Dedifferentiated amniotic fluid mesenchymal stem cell (primary cell): ENCODE data around the gene ADAM22.

Source experiments
- DNase-seq: peaks from one replicate; pipeline ENCODE4 v3.0.0-alpha.2; 2016; ENCODE audit errors: extremely low spot score

The ADAM22 gene

GRCh38 chr7:88167223-88167622, 233.2 kb downstream of the ADAM22 start:
- DNase-seq: no peak

- DNase-seq: no peak
Observed at GRCh38 chr7:88167721-88168120, 233.7 kb downstream of the ADAM22 start.

- DNase-seq: no peak
Observed at GRCh38 chr7:88169717-88170320, 235.8 kb downstream of the ADAM22 start.

DNA sequence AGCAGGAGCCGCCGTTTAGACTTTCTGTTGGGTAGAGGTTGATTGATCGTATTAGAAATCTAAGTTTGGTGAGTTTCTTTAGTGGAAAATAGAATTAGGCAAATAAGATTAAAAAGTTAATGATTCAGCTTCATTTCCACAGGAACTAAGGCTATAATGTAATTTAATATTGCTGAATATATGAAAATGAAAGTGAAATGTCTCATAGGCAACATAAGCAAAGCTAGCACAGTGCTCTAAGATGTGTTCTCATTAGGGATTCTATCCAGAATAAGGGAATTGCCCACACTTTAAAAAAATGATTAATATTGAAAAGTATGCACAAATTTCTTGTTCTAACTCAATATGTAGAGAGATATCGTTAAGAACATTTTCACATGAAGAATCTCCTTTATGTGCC, 238.8 kb downstream of the ADAM22 start:
- no peak for DNase-seq

GRCh38 chr7:88176190-88176589, 242.1 kb downstream of the ADAM22 start:
- DNase-seq: no peak

- DNase-seq: no peak
Observed at GRCh38 chr7:88183051-88183450, 249.0 kb downstream of the ADAM22 start.

DNA sequence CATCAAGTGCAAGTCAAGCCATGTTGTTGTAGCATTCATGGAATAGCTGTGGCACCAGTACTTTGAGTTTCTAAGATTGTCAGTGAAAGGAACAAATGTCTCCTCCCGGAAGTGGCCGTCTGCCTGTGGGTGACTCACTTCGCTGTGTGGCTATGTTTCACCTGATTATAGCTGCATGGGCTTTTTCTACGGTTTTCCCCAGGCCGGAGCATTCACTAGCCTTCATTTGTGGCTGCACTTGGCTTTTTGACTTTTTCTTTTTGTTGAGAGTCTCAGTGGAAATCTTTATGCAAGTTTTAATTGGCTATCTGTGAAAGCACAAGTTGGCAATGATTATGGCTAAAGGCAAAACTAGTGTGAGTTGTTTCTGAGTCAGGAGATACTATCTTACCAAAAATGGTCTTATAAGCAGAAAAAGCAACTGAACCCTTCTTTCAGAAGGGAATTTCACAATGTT, 250.8 kb downstream of the ADAM22 start:
- no peak for DNase-seq

- no peak for DNase-seq
Observed at GRCh38 chr7:88185650-88186049, 251.6 kb downstream of the ADAM22 start.

- DNase-seq: no peak
Observed at GRCh38 chr7:88191911-88192310, 257.9 kb downstream of the ADAM22 start.

DNA sequence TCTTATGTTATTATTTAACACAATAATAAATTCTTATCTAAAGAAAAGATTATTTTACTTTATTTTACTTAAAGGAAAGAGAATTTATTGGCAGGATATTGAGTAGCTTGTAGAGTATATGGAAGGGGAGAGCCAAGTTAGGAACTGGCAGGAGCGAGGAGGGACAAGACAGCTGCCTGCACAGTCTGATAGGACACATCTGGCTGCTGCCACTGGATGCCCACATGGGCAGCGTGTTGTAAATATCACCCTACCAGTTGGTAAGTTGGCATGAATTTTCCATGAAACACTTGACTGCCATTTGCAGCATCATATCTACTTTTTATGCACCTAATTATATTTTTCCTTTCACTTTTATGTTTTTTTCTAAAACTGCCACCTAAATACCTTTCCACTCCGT, 266.2 kb downstream of the ADAM22 start:
- DNase-seq: no peak

DNA sequence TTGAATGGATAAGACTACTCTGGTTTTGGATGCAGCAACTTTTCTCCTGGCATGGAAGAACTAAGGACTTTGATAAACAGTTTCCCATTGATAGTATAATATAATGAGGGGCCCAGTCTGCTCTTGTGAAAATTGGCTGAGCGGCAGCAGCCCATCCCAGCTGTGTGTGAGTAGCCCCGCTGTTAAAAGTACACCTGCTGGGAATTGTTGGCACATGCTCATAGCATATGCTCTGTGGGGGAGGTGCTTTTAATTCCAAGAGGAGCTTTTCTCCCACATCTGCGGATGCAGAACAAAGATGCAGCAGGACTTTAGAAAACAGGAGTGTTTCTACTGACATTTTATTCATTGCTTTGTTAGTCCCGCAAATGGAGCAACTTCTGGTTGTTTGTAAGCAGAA, 266.7 kb downstream of the ADAM22 start:
- no peak for DNase-seq

DNA sequence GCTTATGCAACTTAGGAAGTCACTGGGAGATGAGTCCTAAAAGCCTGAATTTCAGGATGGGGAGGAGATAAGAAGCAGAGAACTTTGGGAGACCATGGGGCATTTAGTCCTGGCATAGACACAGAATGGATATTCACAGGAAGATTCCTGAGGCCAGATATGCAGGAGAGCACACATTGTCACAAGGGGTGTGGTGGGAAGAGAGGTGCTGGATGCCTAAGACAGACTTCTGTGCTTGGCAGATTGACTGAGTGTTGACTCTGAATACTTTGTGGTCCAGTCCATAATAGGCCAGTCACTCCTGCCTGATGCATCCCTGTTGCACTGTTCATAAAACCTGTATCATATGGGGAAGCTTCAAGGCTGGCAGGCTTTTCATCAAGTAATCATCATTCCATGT, 267.3 kb downstream of the ADAM22 start:
- DNase-seq: no peak

DNA sequence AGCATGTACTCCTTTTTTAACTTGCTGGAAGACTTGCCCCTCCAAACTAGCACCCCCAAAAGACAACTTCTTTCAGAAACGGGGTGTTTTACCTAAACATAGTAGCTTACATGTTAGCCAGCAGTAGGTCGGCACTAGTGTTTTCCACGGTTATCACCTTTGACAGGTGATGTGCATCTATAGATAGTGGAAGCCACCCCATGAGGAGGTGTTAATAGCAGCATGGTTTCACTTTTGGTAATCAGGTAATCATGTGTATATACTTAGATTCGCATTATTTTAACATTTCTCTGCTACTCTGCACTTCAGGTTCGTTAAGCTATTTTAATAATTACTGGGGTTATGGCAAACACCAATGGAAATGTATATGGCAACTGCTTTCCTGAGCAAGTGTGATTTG, 268.2 kb downstream of the ADAM22 start:
- no peak for DNase-seq

DNA sequence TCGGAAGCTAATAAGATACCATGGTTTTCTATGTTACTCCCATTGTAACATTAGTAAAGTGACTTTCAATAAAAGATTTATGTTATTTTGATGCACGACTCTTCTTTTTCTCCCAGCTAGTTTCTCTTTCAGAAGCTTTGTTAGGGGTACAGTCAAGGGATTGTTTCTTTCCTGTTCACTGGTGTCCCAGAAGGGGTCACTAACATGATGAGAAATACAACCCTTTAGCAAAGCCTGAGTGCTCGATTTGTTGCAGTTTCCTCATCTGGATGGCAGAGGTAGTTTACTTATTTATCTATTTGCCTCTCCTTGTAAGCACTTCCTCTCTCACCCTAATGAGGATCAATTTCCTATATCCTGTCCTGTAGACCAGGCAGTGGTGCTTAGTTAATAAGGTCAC, 268.7 kb downstream of the ADAM22 start:
- DNase-seq: no peak

DNA sequence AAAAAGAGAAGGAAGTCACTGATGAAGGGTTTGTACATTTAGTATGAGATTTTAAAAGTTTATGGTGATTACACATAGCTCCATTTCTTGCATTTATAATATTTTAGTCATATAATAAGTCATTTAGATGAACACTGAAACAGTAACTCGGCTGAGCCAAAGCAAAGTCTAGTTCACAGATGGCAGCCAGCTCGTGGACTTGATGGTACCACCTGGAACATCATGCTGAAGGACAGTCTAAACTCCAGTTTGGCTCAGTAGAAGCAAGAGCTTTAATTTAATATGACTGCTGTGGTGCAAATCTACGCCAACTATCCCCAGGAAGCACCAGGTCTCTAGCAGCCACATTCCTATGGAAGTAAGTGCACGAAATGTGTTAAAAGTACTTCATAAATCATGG, 269.4 kb downstream of the ADAM22 start:
- DNase-seq: no peak

DNA sequence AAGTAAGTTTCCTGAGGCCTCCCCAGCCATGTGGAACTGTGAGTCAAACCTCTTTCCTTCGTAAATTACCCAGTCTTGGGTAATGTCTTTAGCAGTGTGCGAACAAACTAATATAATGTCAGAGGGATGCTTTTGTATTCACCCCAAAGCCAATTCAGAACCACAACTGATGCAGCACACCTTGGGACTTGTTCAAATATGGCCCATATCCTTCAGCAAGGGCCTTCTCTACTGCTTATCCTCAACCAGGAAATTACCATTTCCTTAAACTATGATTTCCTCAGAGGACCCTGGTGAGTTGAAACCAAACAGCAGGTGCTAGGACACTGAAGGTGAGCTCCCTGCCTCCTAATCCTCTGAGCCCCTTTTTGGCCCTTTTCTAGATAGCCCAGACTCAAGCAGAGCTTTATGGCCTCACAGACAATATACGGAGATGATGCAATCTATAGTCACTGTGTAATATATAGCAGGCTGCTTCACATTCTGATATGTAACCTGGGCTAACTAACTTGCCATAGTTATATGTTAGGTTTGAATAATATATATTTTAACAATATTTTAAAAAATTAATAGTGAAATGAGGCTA, 270.6 kb downstream of the ADAM22 start:
- DNase-seq: no peak

DNA sequence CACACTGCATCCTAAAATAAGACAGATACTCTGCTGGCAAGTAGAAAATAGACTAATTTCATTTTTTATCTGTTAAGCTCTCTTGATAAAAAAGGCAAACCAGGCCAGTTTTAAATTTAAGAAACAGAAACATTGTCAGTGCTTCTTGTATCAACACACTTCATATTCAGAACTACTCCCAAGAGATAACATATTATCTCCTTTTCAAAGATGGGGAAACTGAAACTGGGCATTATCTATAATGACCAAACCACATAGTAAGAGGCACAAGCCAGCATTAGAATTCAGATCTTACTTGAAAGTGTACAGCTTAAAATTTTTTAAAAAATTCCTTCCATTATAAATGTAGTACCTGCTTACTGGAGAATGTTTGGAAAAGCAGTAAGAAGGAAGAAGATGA, 271.1 kb downstream of the ADAM22 start:
- DNase-seq: no peak

DNA sequence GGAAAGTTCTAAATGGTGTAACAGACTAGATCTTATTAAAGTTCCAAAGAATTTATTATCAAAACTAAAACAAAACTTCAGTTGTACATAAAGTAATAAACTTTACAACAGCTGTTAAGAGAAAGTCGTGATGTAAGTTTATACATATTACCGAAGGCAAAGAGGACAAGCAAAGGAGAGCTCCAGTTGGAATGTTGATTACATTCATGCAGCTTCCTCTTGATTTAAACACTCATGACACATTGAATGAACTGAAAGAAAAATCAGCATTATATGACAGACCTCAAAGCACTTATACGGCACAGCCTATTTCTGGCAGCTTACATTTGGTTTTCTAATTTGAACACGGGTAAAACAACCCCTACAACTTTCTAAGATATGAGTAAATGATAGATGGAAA, 272.2 kb downstream of the ADAM22 start:
- no peak for DNase-seq

DNA sequence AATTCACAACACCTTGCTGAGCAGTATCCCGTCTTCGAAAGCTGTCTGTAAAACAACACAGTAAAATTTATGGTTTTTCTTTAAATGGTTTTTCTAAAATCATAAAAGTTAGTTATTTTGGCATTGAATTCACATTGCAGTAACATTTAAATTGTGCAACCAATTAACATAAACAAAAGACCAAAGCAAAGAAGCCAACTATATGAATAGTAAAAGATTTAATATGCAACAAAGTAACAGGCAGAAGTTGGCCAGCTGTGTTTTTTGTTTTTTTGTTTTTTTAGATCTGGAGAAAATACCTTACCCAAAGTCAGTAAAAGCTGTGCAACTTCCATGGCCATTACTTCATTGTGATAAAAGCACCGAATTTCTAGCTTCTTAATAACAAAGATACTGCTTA, 274.5 kb downstream of the ADAM22 start:
- DNase-seq: no peak

- DNase-seq: no peak
Observed at GRCh38 chr7:88212918-88213317, 278.9 kb downstream of the ADAM22 start.

- DNase-seq: no peak
Observed at GRCh38 chr7:88214456-88214855, 280.4 kb downstream of the ADAM22 start.

- no peak for DNase-seq
Observed at GRCh38 chr7:88215295-88215694, 281.2 kb downstream of the ADAM22 start.

- DNase-seq: no peak
Observed at GRCh38 chr7:88216276-88216675, 282.2 kb downstream of the ADAM22 start.
